HCT116 (cell line): Measurements from ENCODE around the gene PTPRCAP. TPM values are rescaled to one million over a fixed set of nuclear protein-coding genes. Genes with fewer than 3 reads are reported as not detected.

Source experiments
- ATAC-seq: fragments of 200-7000 bp; cut with Tn5 transposase; 2 replicates; pipeline ENCODE4 v1.9.1; 2020; ENCODE audit warnings: mild to moderate bottlenecking, moderate library complexity
- BruUV-seq: library from RNA; stranded (reverse); fragments of 400-500 nt; replicated peaks from 2 replicates; lab custom pipeline; 2021; lab: Mats Ljungman, UMichigan
- CTCF ChIA-PET: fragments of 300-600 bp; sonication (Branson Sonifier 250); formaldehyde crosslinking; loops from one replicate; lab custom pipeline; 2021; ENCODE audit warnings: antibody characterized with exemption; lab: Charles Lee
- POLR2A ChIA-PET: fragments of 300-600, 350-600 bp; sonication (Branson Sonifier 250); formaldehyde crosslinking; loops from one replicate; lab custom pipeline; 2021; ENCODE audit warnings: antibody characterized with exemption; lab: Charles Lee
- RAD21 ChIA-PET, 2 experiments: fragments of 300-600 bp; sonication (Branson Sonifier 250); formaldehyde crosslinking; loops; one replicate each; lab custom pipeline; 2023; ENCODE audit warnings: low total read pairs in 2 of 2; ENCODE audit not compliant: uncharacterized antibody in 2 of 2, unreplicated experiment in 2 of 2, low non-redundant PET in 1 of 2; lab: Charles Lee
- DNase-seq: peaks from one replicate; pipeline ENCODE4 v3.0.0-alpha.2; 2010; ENCODE audit warnings: low read depth, low spot score
- H2AFZ ChIP-seq: fragments of 200-600 bp; shearing (Covaris generic), sonication (generic); 2 replicates; pipeline ENCODE4 v1.6.1; 2017; ENCODE audit warnings: low read depth, mixed run types, mixed read lengths, antibody characterized with exemption, low read length; ENCODE audit not compliant: poor library complexity, severe bottlenecking
- H3K27ac ChIP-seq: 2 replicates; pipeline ENCODE4 v1.5.1; 2012; ENCODE audit warnings: low read depth, low read length
- H3K27me3 ChIP-seq: fragments of 200-600 bp; sonication (generic); 2 replicates; pipeline ENCODE4 v1.6.1; 2016; ENCODE audit warnings: mixed run types, low read length, mixed read lengths; ENCODE audit not compliant: insufficient read depth
- H3K36me3 ChIP-seq, 2 experiments: fragments of 200-500 bp in 1 of 2; fragments of 200-600 bp in 1 of 2; sonication (Bioruptor generic) in 1 of 2; sonication (generic) in 1 of 2; 2 replicates each; pipeline versions ENCODE4 v1.5.1 to v1.6.1; 2014 to 2016; ENCODE audit warnings: low read length in 2 of 2, inconsistent platforms in 1 of 2, mixed read lengths in 1 of 2, mixed run types in 1 of 2; ENCODE audit not compliant: insufficient read depth in 2 of 2, control insufficient read depth in 1 of 2
- H3K4me1 ChIP-seq, 2 experiments: fragments of 200-600 bp in 1 of 2; sonication (generic) in 1 of 2; 2 replicates each; pipeline versions ENCODE4 v1.5.1 to v1.6.1; 2012 to 2017; ENCODE audit warnings: low read length in 2 of 2, inconsistent platforms in 1 of 2, mild to moderate bottlenecking in 1 of 2, mixed read lengths in 1 of 2, mixed run types in 1 of 2, moderate library complexity in 1 of 2; ENCODE audit not compliant: insufficient read depth in 2 of 2, control insufficient read depth in 1 of 2
- H3K4me2 ChIP-seq: fragments of 200-600 bp; sonication (generic); 2 replicates; pipeline ENCODE4 v1.6.1; 2017; ENCODE audit warnings: mixed run types, low read length, mixed read lengths
- H3K4me3 ChIP-seq, 2 experiments: fragments of 200-600 bp in 1 of 2; sonication (generic) in 1 of 2; replicated peaks in 1 of 2; 2 replicates each; pipeline ENCODE4 v1.5.1; 2011 to 2016; ENCODE audit warnings: low read length in 2 of 2, control low read depth in 1 of 2, low read depth in 1 of 2, mild to moderate bottlenecking in 1 of 2, mixed read lengths in 1 of 2, mixed run types in 1 of 2
- H3K79me2 ChIP-seq: fragments of 200-600 bp; sonication (generic); 2 replicates; pipeline ENCODE4 v1.6.1; 2017; ENCODE audit warnings: mild to moderate bottlenecking, mixed run types, low read length, moderate library complexity, mixed read lengths; ENCODE audit not compliant: insufficient read depth
- H3K9ac ChIP-seq: fragments of 200-600 bp; sonication (generic); 2 replicates; pipeline ENCODE4 v1.6.1; 2016; ENCODE audit warnings: low read length, mixed read lengths
- H3K9me2 ChIP-seq: fragments of 200-600 bp; sonication (generic), shearing (Covaris generic); 2 replicates; pipeline ENCODE4 v1.6.1; 2017; ENCODE audit warnings: mixed run types, mild to moderate bottlenecking, moderate library complexity; ENCODE audit not compliant: insufficient read depth
- H3K9me3 ChIP-seq, 2 experiments: fragments of 200-500 bp in 1 of 2; fragments of 200-600 bp in 1 of 2; sonication (Bioruptor generic) in 1 of 2; sonication (generic) in 1 of 2; 2 replicates each; pipeline ENCODE4 v1.6.1; 2014 to 2017; ENCODE audit warnings: low read length in 2 of 2, mixed read lengths in 2 of 2, inconsistent platforms in 1 of 2, low read depth in 1 of 2, mild to moderate bottlenecking in 1 of 2, mixed run types in 1 of 2, moderate library complexity in 1 of 2; ENCODE audit not compliant: control insufficient read depth in 1 of 2, insufficient read depth in 1 of 2
- H4K20me1 ChIP-seq: fragments of 200-600 bp; sonication (generic), shearing (Covaris generic); 2 replicates; pipeline ENCODE4 v1.6.1; 2017; ENCODE audit warnings: mixed run types, mild to moderate bottlenecking, moderate library complexity; ENCODE audit not compliant: insufficient read depth
- ELF1 ChIP-seq: IDR thresholded peaks from 2 replicates; pipeline ENCODE4 v1.6.1; 2012; ENCODE audit warnings: low read depth, borderline replicate concordance
- EZH2 ChIP-seq: fragments of 200-600 bp; sonication (generic); IDR thresholded peaks from 2 replicates; pipeline ENCODE4 v1.6.1; 2017; ENCODE audit warnings: antibody characterized with exemption, mixed run types
- POLR2A ChIP-seq: IDR thresholded peaks from 2 replicates; pipeline ENCODE4 v1.7.0; 2011; ENCODE audit warnings: borderline replicate concordance; ENCODE audit not compliant: insufficient read depth, insufficient read length; ENCODE audit errors: extremely low read depth
- POLR2AphosphoS5 ChIP-seq: IDR thresholded peaks from 2 replicates; pipeline ENCODE4 v1.6.1; 2011; ENCODE audit warnings: mild to moderate bottlenecking, low read depth, low read length, moderate library complexity
- SIN3A ChIP-seq: IDR thresholded peaks from 2 replicates; pipeline ENCODE4 v1.6.1; 2012; ENCODE audit warnings: low read depth
- intact Hi-C: fragments of 100-400 bp; cut with micrococcal nuclease; formaldehyde crosslinking; loops from 2 replicates; pipeline ENCODE4 v1.10.0; 2022
- total RNA-seq: library from RNA; stranded (reverse); gene quantifications from one replicate; pipeline ENCODE4 v1.2.1, GENCODE V29; 2021; ENCODE audit not compliant: unreplicated experiment
- TF ChIP-seq, protein P1 (sequence below): IDR thresholded peaks from 2 replicates; pipeline ENCODE4 v1.6.1; 2012; ENCODE audit warnings: low read depth
- TF ChIP-seq, protein P2 (sequence below): IDR thresholded peaks from 2 replicates; pipeline ENCODE4 v1.6.1; 2011; ENCODE audit warnings: mild to moderate bottlenecking, low read length, moderate library complexity; ENCODE audit not compliant: insufficient replicate concordance; ENCODE audit errors: extremely low read depth
- TF ChIP-seq, protein P3 (sequence below): IDR thresholded peaks from 2 replicates; pipeline ENCODE4 v1.6.1; 2012

The PTPRCAP gene
- total RNA-seq, 1 experiment from 2014 or later, result 1.4 TPM

DNA sequence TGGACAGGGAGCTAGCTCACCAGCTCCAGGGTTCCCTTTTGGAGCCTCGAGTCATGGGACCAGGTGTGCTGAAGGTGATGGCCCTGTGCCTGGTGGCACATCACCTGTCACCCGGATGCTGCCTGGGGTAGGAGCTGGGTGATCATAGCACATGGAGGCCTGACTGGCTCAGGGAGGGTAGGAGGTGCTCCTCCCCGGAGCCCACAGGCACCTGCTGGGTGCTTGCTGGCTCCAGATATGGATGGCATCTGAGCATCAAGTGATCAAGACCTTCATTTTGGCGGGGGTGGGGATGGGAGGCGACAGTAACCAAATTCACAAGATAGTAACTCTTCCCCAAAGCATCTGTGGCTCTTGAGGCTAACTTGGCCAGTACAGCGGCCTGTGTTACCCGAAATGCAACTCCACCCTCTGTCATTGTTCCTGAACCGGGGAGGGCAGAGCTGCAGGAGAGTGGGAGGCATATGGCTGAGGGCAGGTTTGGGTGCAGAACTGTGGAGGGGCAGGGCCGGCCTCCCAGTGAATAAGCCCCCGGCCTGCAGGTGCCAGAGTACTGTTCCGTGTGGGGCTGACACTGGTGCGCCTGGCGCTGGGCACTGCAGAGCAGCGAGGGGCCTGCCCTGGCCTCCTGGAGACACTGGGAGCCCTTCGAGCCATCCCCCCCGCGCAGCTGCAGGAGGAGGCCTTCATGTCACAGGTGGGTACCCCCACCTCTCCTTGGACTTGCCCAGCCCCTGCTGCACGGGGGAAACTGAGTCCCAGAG is 28.9 kb downstream of the PTPRCAP start:
- ChIA-PET POLR2A (no interaction called here), CTCF (no interaction called here)
- H3K9me3 ChIP-seq, result no peaks in the 10 kb centered on the region
- no peaks in the 10 kb centered on the region for H3K9me2 ChIP-seq
- H2AFZ ChIP-seq, result no peak overlapping the region
- no peak overlapping the region; the same call in 1 of the 2 replicates for H3K27ac ChIP-seq
- BruUV-seq, result no TSS peak
- ATAC-seq, result no peak
- no peaks in the 10 kb centered on the region for H3K79me2 ChIP-seq
- no peak for DNase-seq
- H3K36me3 ChIP-seq, result no peaks in the 10 kb centered on the region
- intact Hi-C loops, result no loop called here
- TF ChIP-seq, protein P1, sequence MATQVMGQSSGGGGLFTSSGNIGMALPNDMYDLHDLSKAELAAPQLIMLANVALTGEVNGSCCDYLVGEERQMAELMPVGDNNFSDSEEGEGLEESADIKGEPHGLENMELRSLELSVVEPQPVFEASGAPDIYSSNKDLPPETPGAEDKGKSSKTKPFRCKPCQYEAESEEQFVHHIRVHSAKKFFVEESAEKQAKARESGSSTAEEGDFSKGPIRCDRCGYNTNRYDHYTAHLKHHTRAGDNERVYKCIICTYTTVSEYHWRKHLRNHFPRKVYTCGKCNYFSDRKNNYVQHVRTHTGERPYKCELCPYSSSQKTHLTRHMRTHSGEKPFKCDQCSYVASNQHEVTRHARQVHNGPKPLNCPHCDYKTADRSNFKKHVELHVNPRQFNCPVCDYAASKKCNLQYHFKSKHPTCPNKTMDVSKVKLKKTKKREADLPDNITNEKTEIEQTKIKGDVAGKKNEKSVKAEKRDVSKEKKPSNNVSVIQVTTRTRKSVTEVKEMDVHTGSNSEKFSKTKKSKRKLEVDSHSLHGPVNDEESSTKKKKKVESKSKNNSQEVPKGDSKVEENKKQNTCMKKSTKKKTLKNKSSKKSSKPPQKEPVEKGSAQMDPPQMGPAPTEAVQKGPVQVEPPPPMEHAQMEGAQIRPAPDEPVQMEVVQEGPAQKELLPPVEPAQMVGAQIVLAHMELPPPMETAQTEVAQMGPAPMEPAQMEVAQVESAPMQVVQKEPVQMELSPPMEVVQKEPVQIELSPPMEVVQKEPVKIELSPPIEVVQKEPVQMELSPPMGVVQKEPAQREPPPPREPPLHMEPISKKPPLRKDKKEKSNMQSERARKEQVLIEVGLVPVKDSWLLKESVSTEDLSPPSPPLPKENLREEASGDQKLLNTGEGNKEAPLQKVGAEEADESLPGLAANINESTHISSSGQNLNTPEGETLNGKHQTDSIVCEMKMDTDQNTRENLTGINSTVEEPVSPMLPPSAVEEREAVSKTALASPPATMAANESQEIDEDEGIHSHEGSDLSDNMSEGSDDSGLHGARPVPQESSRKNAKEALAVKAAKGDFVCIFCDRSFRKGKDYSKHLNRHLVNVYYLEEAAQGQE, result no peak
- TF ChIP-seq SIN3A (no peak), EZH2 (no peak), POLR2A (no peak), ELF1 (no peak), POLR2AphosphoS5 (no peak)
- TF ChIP-seq, protein P2, sequence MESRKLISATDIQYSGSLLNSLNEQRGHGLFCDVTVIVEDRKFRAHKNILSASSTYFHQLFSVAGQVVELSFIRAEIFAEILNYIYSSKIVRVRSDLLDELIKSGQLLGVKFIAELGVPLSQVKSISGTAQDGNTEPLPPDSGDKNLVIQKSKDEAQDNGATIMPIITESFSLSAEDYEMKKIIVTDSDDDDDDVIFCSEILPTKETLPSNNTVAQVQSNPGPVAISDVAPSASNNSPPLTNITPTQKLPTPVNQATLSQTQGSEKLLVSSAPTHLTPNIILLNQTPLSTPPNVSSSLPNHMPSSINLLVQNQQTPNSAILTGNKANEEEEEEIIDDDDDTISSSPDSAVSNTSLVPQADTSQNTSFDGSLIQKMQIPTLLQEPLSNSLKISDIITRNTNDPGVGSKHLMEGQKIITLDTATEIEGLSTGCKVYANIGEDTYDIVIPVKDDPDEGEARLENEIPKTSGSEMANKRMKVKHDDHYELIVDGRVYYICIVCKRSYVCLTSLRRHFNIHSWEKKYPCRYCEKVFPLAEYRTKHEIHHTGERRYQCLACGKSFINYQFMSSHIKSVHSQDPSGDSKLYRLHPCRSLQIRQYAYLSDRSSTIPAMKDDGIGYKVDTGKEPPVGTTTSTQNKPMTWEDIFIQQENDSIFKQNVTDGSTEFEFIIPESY, result no peak
- TF ChIP-seq, protein P3, sequence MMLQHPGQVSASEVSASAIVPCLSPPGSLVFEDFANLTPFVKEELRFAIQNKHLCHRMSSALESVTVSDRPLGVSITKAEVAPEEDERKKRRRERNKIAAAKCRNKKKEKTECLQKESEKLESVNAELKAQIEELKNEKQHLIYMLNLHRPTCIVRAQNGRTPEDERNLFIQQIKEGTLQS, result no peak
- TF ChIP-seq, all 23 proteins: peak for 0
- no peak overlapping the region for H3K4me2 ChIP-seq
- H4K20me1 ChIP-seq, result no peaks in the 10 kb centered on the region
- H3K9ac ChIP-seq, result no peak overlapping the region
- peaks cover 0 to 6% of the 10 kb centered on the region in 2 experiments; a peak in 2 of 4 replicates for H3K4me1 ChIP-seq
- RAD21 ChIA-PET, result no interaction called here
- no peak overlapping the region for H3K4me3 ChIP-seq
- no peaks in the 10 kb centered on the region for H3K27me3 ChIP-seq
